GM10266 (cell line): ENCODE results near the gene NR5A1.

Experiments used
- DNase-seq: peaks from one replicate; pipeline ENCODE4 v3.0.0; 2012; ENCODE audit errors: extremely low spot score
- CTCF ChIP-seq: IDR thresholded peaks from 2 replicates; pipeline ENCODE4 v1.5.1; 2012; ENCODE audit warnings: mild to moderate bottlenecking, low read depth; ENCODE audit not compliant: control insufficient read depth, insufficient read depth; ENCODE audit errors: missing control alignments

The NR5A1 gene

GRCh38 chr9:124506931-124507879, at the start of gene NR5A1:
NR5A1 (minus strand) TSS chr9:124507399; CDS start chr9:124503395, 4,004 bp downstream.
- no peak for TF ChIP-seq CTCF
- peak; percentile 18 for DNase-seq

- no peak for DNase-seq
- no peak for TF ChIP-seq CTCF
These were observed 47.8 kb upstream of the NR5A1 start for GRCh38 chr9:124555043-124555442.

- TF ChIP-seq CTCF, result no peak
- no peak for DNase-seq
These were observed 46.5 kb upstream of the NR5A1 start for GRCh38 chr9:124553738-124554137.

GRCh38 chr9:124552273-124552605, 45.0 kb upstream of the NR5A1 start:
- no peak for DNase-seq
- no peak for TF ChIP-seq CTCF

GRCh38 chr9:124551472-124552272, 44.5 kb upstream of the NR5A1 start:
- TF ChIP-seq CTCF, result peak; percentile 58
- peak; percentile 53 for DNase-seq

GRCh38 chr9:124550072-124550471, 42.9 kb upstream of the NR5A1 start:
- no peak for TF ChIP-seq CTCF
- no peak for DNase-seq
